ELR (cell line): ENCODE data around the gene CROCC2.

Source experiments
- DNase-seq: peaks from one replicate; pipeline ENCODE4 v3.0.0-alpha.2; 2015; ENCODE audit warnings: low read depth

The CROCC2 gene

DNA sequence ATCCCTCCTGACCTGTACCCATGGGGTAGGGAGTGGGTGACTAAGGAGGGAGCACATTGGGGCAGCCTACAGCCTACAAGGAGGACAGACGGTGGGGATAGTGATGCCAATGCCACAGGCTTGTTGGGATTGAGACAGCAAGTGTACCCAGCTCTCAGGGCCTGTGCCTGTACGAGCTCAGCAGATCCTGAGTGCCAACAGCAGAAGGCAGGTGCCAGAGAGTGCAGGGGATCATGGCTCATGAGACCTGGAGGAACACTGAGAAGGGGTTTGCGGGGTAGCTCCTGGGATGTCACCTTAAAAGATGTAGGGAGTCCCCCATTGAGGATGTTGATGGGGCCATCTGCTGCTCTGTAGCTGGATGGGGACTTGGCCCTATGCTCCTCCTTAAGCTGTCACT lies 82.0 kb downstream of the CROCC2 start:
- DNase-seq, result no peak

DNA sequence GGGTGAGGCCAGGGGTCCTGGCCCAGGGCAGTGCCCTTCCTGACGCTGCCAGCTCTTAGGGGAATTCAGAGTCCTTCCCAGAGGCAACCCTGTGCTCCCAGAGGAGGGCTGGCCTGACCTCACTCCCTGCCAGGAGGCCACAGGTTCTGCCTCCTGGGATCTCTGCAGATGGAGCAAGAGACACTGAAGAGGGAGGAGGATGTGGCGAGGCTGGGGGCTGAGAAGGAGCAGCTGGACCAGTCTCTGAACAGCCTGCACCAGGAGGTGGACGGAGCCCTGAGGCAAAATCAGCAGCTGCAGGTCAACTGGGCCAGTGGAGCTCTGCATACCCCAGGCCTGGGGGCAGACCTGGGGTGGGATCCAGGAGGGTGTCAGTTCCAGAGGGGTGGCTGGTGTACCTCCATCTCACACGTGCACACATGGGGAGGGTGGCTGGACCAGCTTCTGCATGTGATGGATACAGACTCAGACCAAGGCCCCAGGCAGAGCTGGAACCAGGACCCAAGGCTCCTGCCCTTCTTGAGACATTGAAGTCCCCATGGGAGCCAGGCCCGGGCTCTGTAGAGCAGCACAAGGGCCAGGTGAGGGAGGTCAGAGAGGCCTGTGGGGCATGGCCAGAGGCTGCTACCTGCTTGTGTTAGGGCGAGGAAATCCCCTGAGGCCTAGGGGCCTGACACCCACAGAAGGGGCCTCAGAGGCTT lies 82.6 kb downstream of the CROCC2 start:
- DNase-seq, result no peak

DNA sequence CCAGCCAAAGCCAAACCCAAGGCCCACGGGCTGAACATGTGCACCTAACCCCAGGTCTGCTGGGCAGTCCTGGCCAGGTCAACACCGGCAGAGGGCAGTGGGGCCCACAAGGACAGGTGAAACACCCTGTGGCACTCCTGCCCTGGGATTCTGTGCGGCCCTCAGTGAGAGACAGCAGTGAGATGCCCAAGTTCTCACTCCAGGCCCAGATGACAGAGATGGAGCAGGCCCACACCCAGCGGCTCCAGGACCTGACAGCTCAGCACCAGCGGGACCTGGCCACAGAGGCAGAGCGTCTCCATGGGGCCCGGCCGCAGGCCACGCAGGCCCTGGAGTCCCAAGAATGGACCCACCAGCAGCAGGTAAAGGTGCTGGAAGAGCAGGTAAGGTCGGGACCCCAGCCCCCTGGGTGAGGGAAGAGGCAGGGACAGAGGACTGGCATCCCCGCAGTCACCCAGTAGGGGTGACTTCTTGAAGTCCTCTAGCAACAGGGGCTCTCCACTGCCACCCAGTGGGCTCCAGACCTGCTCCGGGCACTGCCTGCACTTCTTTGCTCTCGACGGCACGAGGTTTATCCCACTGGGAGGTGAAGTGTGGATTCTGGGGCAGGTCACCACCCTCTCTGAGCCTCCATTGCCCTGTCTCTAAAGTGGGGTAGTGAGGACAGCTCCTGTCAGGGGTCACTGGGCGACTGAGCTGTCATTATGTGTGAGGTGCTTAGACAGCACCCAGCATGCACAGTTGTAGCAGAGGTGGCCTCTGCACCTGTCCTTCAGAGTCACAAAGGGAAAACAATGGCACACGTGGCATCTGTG lies 83.5 kb downstream of the CROCC2 start:
- peak; percentile 53 for DNase-seq

DNA sequence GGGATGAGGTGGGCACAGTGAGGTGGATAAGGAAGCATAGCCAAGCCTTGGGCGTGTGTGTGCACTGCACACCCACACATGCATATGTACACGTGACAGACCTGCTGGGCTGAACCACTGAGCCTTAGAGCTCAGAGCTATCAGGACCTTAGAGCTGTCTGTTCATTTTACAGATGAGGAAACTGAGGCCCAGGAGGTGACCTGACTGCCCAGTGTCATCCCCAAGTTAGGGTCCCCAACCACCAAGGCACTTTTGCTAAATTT lies 84.1 kb downstream of the CROCC2 start:
- no peak for DNase-seq

DNA sequence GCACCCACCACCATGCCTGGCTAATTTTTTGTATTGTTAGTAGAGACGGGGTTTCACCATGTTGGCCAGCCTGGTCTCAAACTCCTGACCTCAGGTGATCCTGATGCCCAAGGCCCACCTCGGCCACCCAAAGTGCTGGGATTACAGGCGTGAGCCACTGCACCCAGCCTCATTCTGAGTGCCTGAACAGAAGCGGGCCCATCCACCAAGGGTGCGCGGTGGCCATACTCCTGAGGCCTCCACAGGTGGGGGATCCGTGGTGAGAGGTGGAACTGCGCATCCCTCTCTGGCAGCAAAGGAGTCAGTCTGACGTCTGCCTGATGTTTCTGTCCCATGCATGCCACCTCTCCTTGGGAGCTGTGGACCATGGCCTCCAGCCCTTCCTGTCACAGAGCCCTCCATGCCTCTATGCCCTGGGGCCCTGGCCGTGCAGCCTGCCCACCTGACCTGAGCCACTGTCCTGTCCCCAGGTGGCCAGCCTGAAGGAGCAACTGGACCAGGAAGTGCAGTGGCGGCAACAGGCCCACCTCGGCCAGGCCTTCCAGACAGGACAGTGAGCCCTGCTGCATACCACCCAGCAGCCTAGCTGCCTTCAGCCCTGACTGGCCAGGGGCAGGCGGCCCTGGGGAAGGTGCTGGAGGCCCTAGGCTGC lies 84.7 kb downstream of the CROCC2 start:
- no peak for DNase-seq

DNA sequence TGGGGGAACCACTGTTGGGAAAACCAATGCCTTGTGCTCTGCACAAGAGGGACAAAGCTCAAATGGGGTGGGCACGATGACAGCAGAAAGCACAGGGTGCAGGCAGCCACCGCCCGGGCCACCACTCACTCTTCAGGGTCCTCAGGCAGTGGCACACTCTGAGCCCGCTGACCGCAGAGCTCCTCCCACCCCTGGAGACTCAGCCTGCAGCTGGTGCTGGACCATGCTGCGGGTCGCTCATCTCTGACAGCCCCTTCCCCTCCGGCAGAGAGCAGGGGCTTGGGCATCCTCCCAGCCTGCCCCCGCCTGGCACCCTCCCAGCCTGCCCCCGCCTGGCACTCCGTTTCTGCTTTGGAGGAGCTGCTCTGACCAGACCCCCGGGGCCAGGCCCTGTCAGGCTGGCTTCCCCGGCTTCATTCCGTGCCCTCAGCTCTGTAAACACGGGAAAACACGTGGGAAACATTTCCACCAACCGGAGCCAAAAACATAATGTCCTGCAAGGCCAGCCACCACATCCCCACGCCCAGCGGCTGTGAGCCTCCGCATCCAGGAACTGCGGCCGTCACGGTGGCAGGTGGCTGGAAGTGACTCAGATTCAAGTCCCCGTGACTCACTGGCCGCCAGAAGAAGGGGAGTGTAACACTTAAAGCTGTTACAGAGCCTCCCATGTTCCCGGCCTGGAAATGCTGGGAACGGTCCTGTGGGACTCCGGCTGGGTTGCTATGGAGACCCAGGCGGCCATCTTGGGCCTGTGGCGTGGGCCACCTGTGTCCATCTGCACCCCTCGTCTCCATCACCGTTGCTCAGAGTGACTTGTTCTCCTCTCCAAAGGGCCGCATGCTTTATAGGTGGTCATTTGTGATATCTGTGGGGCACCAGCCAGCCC lies 85.5 kb downstream of the CROCC2 start:
- DNase-seq, result peak; percentile 98

DNA sequence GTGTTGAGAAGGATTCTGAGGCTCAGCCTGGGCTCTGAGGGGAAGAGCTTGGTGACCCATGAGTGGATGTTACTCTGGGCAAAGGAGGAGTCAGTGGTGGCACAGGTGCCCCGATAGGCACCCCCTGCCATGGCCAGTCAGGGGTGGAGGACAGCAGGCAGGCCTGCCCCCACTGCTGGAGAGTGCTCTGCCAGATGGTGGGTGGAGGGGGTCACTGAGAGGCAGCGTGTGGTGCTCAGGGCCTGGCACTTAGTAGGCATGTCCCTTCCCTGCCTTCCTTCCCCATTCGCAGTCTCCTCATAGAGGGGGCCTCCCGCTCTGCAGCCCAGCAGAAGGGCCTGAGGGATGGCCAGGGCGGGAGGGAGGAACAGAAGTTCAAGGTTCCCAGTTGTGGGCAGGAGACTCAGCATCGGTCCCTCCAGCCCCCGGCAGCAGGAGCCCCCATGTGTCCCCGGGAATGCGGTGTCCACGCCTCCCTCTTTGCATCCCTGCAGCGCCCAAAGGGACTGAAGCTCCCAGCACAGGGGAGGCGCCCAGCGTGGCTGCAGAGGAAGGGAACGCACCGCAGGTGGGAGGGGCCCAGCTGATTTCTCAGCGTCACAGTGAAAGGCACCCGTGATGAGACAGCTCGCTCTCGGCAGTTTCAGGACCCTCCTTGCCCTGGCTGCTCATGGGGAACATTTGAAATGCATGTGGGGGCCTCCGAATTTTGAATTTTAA lies 86.6 kb downstream of the CROCC2 start:
- DNase-seq, result no peak

DNA sequence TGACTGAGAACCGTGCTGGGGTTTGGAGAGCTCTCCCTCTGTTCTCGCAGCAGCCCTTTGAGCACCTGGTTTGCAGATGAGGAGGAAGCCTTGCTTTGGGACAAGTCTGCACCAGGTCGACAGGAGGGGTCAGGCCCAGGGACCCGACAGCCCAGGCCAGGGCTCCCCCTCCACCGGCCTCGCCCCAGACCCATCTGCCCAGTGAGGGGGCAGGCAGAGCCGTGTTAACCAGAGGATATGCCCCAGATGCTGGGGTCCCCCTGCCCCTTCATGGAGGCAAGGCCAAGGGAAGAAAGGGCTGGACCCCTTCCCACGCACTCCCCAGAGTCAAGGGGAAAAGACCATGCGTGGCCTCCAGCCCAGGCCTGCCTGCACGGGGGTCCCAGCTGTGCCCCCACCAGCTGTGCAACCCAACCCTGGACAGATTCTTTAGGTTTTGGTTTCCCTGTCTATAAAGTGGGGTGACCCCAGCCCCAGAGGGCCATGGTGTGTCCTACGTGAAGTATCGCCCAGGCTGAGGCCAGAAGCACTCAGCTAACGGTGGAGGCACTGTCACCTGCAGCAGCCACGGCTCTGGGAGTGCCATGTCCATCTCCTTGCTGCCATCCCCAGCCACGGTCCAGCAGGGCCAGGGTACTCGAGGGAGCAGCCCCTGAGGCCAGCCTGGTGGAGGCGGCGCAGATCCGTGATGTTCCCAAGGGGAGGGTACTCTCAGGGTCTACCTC lies 87.5 kb downstream of the CROCC2 start:
- no peak for DNase-seq

DNA sequence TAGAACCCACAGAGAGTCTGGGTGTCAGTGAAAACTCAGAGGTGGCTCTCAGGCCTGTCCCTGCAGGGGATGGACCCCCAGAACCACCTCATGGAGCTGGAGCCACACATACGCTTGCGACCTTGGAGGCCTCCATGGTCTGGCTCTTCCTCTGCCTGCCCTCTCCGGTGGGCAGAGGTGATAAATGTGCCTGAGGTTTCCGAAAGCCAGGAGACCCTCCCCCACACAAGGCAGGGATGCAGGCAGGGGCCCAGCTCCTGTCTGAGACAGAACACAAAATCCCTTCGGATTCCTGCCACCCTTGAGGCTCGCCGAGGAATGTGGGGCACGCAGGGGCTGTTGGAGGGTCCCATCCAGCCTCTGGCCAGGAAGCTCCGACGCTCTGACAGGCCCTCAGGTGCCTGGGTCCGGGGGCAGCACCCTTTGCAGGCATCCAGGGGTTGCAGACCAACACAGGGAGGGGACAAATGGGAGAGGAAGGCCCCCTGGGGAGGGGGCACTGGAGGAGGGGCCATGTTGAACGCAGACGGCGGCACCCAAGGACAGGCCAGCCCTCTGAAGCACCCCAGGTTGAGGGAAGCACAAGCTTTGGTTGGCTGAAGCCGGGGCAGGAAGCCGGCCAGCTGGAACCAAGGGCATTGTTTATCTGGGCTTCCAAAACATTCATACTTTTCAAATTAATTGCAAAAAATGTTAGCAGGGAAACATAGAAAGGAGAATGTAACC lies 88.2 kb downstream of the CROCC2 start:
- DNase-seq, result no peak

DNA sequence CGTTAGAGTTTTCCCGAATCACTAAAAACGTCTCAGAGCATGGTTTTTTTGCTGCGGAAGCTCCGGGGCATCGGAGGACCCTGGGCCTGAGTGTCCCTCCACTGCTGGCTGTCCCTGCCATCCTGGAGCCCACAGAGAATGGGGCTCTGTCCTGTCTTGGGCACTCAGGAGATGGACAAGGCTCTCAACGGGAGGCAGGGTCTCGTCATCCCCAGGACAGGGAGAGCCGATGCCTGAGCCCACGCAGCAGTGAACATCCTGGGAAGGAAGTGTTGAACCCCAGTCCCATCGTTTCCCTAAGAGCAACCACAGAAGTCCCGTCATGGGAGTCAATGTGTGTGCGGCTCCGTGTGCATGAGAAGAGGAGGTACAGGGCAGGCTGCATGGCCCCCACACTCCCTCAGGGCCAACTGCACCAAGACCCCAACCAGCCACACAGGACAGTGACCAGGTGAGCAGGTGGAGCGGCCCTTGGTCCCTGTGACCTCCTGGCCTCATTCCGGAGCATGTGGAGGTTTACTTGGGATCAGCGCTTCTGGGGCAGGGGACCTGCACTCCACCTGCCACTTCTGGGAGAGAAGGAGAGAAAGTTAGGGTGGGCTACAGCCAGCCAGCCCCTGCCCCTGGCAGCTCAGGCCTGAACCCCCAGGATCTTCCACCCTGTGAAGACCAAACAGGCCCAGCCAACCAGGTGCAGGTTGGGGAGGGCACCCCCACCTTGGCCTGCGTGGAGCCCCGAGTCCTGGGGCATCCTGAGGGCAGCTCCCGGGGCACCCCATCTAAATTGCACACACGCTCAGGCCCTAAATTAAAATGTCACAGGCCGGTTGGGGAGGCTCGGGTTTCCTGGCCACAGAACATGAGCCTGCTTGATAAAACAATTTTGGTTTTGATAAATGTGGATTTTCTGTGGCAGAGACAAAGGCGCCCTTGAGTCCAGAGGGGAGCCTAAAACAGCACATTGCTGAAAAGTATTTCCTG lies 89.2 kb downstream of the CROCC2 start:
- DNase-seq, result no peak

DNA sequence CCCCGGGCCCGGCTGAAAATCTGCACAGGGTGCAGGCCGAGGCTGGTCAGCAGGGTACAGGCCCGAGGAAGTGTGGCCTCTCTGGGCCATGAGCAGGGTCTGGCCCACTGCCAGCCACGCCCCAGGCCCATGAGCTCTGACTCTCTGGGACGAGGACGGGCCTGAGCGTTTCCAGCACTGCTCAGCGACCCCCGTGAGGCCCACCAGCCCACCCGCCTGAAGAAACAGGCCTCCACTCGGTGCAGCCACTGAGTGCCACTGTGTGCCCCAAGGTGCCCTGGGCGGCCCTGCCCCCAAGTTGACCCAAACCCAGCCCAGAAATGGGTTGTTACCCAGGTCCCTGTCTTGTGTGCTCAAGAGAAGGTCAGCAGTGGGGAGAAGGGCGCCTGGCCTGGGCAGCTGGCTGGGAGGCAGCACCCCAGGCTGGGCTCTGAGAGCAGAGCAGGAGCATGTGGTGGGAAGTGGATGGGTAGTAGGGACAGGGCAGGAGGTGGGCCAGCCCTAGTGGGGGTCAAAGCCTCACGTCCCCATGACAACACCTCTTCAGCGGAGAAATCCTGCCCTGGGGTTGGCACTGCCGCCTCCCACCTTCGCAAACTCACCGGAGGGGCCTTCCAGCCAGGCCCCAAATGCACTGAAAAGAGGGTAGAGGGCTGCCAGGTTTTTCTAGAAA lies 90.2 kb downstream of the CROCC2 start:
- no peak for DNase-seq

DNA sequence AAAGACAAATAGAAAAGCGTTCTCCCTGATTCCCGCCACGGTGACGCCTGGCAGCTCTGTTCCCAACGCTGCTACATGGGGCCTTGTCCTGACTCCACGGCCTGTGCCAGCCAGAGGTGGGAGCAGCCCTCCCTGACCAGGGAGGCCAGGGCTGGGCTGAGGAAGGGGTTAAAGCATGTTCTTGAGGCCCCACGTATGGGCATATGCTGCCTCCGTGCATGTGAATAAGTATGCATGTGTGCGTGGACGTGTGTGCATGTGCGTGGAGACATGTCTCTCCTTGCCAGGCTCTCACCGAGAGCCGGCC lies 90.7 kb downstream of the CROCC2 start:
- DNase-seq, result no peak

DNA sequence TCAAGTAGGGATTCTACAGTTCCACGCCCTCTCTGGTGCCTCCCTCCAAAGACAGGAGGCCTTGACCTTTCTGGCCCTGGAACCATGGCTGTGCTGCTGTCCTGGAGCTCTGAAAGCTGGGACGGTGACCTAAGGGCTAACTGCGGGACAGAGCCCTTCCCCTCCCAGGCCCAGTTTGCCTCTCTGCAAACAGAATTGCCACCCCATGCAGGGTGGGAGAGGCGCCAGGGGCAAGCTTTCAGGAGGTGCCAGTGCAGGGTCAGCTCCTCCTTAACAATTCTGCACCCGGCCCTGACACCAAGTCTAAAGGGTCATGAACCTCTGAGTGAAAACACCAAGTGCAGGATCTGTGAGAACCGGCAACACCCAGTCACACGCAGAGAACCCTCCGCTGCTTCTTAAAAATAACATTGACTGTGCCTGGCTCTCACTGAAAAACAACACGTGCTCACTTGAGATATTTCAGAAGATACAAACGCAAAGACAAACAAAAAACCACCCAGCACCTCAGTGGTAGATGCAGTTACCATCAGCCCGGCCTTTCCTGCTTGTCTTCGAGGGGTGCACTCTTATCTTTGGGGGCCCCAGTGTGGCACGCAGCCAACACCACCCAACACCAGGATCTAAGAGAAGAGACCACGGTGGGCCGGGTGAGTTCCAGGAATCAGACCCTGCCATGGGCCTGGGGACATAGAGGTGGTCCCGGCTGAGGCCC lies 91.2 kb downstream of the CROCC2 start:
- no peak for DNase-seq

DNA sequence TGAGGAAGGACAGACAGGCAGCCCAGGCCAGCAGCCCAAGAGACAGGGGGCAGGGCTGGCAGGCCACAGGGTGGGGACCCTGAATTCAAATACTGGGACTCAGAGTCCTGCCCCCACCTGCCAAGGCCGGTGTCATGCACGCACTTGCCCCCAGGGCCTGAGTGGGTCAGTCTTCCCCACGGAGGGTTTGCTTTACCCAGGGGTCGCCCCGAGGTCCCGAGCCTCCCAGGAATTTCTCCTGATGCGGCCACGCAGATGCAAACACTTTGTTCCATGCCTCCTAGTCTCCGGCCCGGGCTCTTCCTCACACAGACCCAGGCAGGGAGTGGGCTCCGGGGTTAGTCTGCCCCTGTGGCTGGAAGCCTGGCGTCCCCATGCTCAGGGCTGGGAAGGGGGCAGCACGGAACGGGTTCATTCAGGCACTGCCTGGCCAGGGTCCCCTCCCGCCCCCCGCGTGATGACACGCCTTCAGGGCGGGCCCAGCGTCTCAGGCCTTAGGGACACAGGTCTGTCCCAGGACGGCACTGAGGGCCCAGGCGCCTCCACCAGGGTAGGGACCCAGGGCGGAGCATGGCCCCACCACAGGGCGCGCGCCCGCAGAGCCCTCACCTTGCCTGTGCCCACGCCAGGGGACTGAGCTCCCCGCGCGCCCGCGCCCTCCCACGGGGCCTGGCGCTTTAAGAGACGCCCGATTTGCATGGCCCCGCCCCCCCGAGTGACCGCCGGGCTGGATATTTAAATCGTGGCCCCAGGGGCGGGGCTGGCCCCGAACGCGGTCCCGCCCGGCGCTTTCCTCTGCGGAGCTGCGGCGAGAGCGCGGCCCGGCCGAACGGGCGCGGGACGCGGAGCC lies 91.9 kb downstream of the CROCC2 start, which contains the start of gene SNED1:
TSS of gene SNED1 (plus strand) at position 763 of the 850 bp plus-strand sequence. CDS start 220 bp downstream, outside the sequence.
- DNase-seq, result peak; percentile 79

DNA sequence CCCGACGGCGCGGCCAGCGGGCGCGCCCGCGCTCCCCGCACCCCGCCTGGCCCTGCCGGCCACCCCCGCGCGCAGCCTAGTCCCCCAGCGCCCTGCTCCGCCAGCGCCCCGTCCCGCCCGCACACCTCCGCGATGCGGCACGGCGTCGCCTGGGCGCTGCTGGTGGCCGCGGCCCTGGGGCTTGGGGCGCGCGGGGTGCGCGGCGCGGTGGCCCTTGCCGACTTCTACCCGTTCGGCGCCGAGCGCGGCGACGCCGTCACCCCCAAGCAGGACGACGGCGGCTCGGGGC lies 92.5 kb downstream of the CROCC2 start:
- no peak for DNase-seq

DNA sequence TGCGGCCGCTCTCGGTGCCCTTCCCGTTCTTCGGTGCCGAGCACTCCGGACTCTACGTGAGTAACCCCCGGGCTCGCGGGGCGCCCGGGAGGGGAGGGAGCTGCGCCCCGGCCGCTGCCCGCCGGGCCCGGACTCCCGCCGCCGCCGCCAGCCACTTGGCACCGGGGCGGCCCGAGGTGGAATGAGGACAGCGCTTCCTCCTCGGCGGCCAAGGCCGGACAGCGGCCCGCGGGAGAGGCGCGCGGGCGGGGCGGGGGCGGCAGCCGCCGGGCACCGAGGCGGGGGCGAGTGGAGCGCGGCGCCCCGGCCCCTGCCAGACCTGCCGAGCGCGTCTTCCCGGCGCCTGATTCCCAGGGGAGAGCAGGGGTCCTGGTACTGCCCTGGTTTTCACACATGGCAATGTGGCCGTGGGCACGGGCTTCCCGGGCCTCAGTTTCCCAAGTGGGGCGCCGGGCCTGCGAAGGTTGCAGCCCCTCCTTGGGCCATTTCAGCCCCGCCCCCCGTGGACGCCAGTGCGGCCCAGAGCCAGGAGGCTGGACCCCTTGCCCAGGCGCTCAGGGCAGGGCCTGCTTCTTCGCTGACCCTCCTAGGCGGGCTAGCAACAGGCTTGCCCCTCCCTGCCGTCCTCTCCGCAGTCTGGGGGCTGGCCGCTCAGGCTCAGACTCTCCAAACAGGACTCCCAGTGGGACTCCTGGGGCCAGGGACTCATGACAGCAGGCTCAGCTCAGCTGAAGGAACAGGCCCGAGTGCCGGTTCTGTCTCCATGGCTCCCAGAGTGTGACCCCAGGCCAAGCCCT lies 93.1 kb downstream of the CROCC2 start:
- no peak for DNase-seq
